GM18951 (cell line): ENCODE measurements around the gene GUCY1A1.

Experiments
- POLR2A ChIP-seq: IDR thresholded peaks from 4 replicates; pipeline ENCODE4 v1.6.1; 2011; ENCODE audit warnings: mild to moderate bottlenecking; ENCODE audit not compliant: insufficient read length, insufficient read depth; ENCODE audit errors: extremely low read depth
- in situ Hi-C: fragments of 300-500 bp; cut with MboI; formaldehyde crosslinking; loops from one replicate; pipeline ENCODE4 v1.12.0; 2022; ENCODE audit warnings: low sequenced_read_pairs, mixed read lengths, inconsistent platforms; ENCODE audit not compliant: unreplicated experiment

The GUCY1A1 gene

GRCh38 chr4:155672342-155672741, 5.7 kb downstream of the GUCY1A1 start:
- no peak for TF ChIP-seq POLR2A
- in situ Hi-C loops = no loop called here

GRCh38 chr4:155673453-155673979, 6.9 kb downstream of the GUCY1A1 start:
- no peak for TF ChIP-seq POLR2A

GRCh38 chr4:155674669-155675071, 8.0 kb downstream of the GUCY1A1 start:
- no peak for TF ChIP-seq POLR2A
- in situ Hi-C loops = no loop called here

More at GRCh38 chr4:155673453-155673979, 6.9 kb downstream of the GUCY1A1 start:
- in situ Hi-C loops = no loop called here

- in situ Hi-C loops = no loop called here
- TF ChIP-seq POLR2A = no peak
These were observed 9.2 kb downstream of the GUCY1A1 start for GRCh38 chr4:155675709-155676429.

GRCh38 chr4:155676430-155676825, 9.8 kb downstream of the GUCY1A1 start:
- in situ Hi-C loops = no loop called here
- TF ChIP-seq POLR2A = no peak

GRCh38 chr4:155678011-155678410, 11.4 kb downstream of the GUCY1A1 start:
- in situ Hi-C loops = no loop called here
- TF ChIP-seq POLR2A = no peak

- TF ChIP-seq POLR2A = no peak
- in situ Hi-C loops = no loop called here
These were observed 12.7 kb downstream of the GUCY1A1 start for GRCh38 chr4:155679343-155679742.

GRCh38 chr4:155681886-155682285, 15.2 kb downstream of the GUCY1A1 start:
- TF ChIP-seq POLR2A = no peak
- in situ Hi-C loops = no loop called here

GRCh38 chr4:155684423-155684822, 17.8 kb downstream of the GUCY1A1 start:
- TF ChIP-seq POLR2A = no peak
- in situ Hi-C loops = no loop called here

- no peak for TF ChIP-seq POLR2A
- in situ Hi-C loops = no loop called here
These were observed 18.4 kb downstream of the GUCY1A1 start for GRCh38 chr4:155684892-155685541.

GRCh38 chr4:155687380-155687982, 20.8 kb downstream of the GUCY1A1 start:
- no peak for TF ChIP-seq POLR2A
- in situ Hi-C loops = no loop called here

GRCh38 chr4:155688211-155688610, 21.6 kb downstream of the GUCY1A1 start:
- no peak for TF ChIP-seq POLR2A
- in situ Hi-C loops = no loop called here

- no peak for TF ChIP-seq POLR2A
- in situ Hi-C loops = no loop called here
These were observed 22.2 kb downstream of the GUCY1A1 start for GRCh38 chr4:155688860-155689259.
